ENCODE results near the gene SDF2L1. TPM values are rescaled to one million over a fixed set of nuclear protein-coding genes. Genes with fewer than 3 reads are reported as not detected.
"Not testable (repeated sequence)": the region's sequence is repeated elsewhere in the genome, so short reads cannot be mapped to it uniquely, and the experiment has no call there.

Gene SDF2L1
- total RNA-seq, 1 donor from 2014 or later: 103 TPM

- no peak overlapping the region for H3K4me3 Mint-ChIP-seq
- DNase-seq: no peak
- no peak overlapping the region for H3K27ac Mint-ChIP-seq
- peaks cover 1% of the 10 kb centered on the region for H3K27me3 Mint-ChIP-seq
- intact Hi-C loops (cut with micrococcal nuclease): no loop called here
- peaks cover 12% of the 10 kb centered on the region for H3K36me3 Mint-ChIP-seq (ENCODE audit: low read depth)
- no peaks in the 10 kb centered on the region for H3K9me3 Mint-ChIP-seq
- H3K4me1 Mint-ChIP-seq: peaks cover 26% of the 10 kb centered on the region
These were observed 2.7 kb upstream of the SDF2L1 start for GRCh38 chr22:21639359-21639758.

GRCh38 chr22:21640810-21641209 lies 1.3 kb upstream of the SDF2L1 start:
- intact Hi-C loops (cut with micrococcal nuclease): no loop called here
- Mint-ChIP-seq H3K4me3 (peak overlapping the region; percentile 90), H3K9me3 (no peaks in the 10 kb centered on the region), H3K27me3 (peaks cover 1% of the 10 kb centered on the region), H3K36me3 (ENCODE audit: low read depth) (peaks cover 16% of the 10 kb centered on the region), H3K27ac (no peak overlapping the region), H3K4me1 (peaks cover 26% of the 10 kb centered on the region)
- DNase-seq: no peak

GRCh38 chr22:21641417-21641788 lies 699 bp upstream of the SDF2L1 start:
- Mint-ChIP-seq H3K27me3 (peaks cover 1% of the 10 kb centered on the region), H3K4me1 (peaks cover 30% of the 10 kb centered on the region), H3K9me3 (no peaks in the 10 kb centered on the region), H3K36me3 (ENCODE audit: low read depth) (peaks cover 20% of the 10 kb centered on the region), H3K4me3 (peak overlapping the region; percentile 90), H3K27ac (peak overlapping the region; percentile 93)
- peak; percentile 73 for DNase-seq
- intact Hi-C loops (cut with micrococcal nuclease): no loop called here

GRCh38 chr22:21642584-21643448 lies 714 bp downstream of the SDF2L1 start:
- Mint-ChIP-seq H3K4me1 (peaks cover 32% of the 10 kb centered on the region), H3K9me3 (no peaks in the 10 kb centered on the region), H3K4me3 (peak overlapping the region; percentile 90), H3K36me3 (ENCODE audit: low read depth) (peaks cover 26% of the 10 kb centered on the region), H3K27me3 (peaks cover 1% of the 10 kb centered on the region), H3K27ac (peak overlapping the region; percentile 93)
- intact Hi-C loops (cut with micrococcal nuclease): loop anchor here (1.0 kb wide), 2 partner anchors 8 to 13 kb away; partner anchors contain the start of gene YDJC
- peak; percentile 89 for DNase-seq

- Mint-ChIP-seq H3K4me3 (peak overlapping the region; percentile 90), H3K36me3 (ENCODE audit: low read depth) (peaks cover 27% of the 10 kb centered on the region), H3K27ac (peak overlapping the region; percentile 93), H3K9me3 (no peaks in the 10 kb centered on the region), H3K27me3 (peaks cover 1% of the 10 kb centered on the region), H3K4me1 (peaks cover 32% of the 10 kb centered on the region)
- peak; percentile 71 for DNase-seq
- intact Hi-C loops (cut with micrococcal nuclease): loop anchor here (1.0 kb wide), 1 partner anchor 8 kb away; no protein-coding TSS in a partner anchor
These were observed 1.6 kb downstream of the SDF2L1 start for GRCh38 chr22:21643533-21644357.

GRCh38 chr22:21645513-21645912 lies 3.4 kb downstream of the SDF2L1 start:
- H3K4me1 Mint-ChIP-seq: peaks cover 36% of the 10 kb centered on the region
- H3K9me3 Mint-ChIP-seq; DNase-seq; H3K27me3 Mint-ChIP-seq; H3K27ac Mint-ChIP-seq; intact Hi-C loops (cut with micrococcal nuclease); H3K4me3 Mint-ChIP-seq: not testable (repeated sequence)
- H3K36me3 Mint-ChIP-seq (ENCODE audit: low read depth): peaks cover 33% of the 10 kb centered on the region

GRCh38 chr22:21646608-21647590 lies 4.8 kb downstream of the SDF2L1 start:
- intact Hi-C loops (cut with micrococcal nuclease): no loop called here
- Mint-ChIP-seq H3K36me3 (ENCODE audit: low read depth) (peaks cover 35% of the 10 kb centered on the region), H3K27ac (peak overlapping the region; percentile 41)

GRCh38 chr22:21650280-21650679 lies 8.2 kb downstream of the SDF2L1 start:
- intact Hi-C loops (cut with micrococcal nuclease): no loop called here
- H3K27ac Mint-ChIP-seq: no peak overlapping the region
- peaks cover 34% of the 10 kb centered on the region for H3K4me1 Mint-ChIP-seq

More at GRCh38 chr22:21646608-21647590, 4.8 kb downstream of the SDF2L1 start:
- Mint-ChIP-seq H3K4me3 (no peak overlapping the region), H3K27me3 (no peaks in the 10 kb centered on the region), H3K9me3 (no peaks in the 10 kb centered on the region), H3K4me1 (peaks cover 40% of the 10 kb centered on the region)
- DNase-seq: peak; percentile 93

GRCh38 chr22:21650823-21651520 lies 8.9 kb downstream of the SDF2L1 start:
- Mint-ChIP-seq H3K4me3 (peak overlapping the region; percentile 95), H3K4me1 (peaks cover 34% of the 10 kb centered on the region), H3K27ac (peak overlapping the region; percentile 94), H3K27me3 (no peaks in the 10 kb centered on the region), H3K9me3 (no peaks in the 10 kb centered on the region), H3K36me3 (ENCODE audit: low read depth) (peaks cover 18% of the 10 kb centered on the region)
- intact Hi-C loops (cut with micrococcal nuclease): loop anchor here (1.0 kb wide), 1 partner anchor 8 kb away; no protein-coding TSS in a partner anchor
- no peak for DNase-seq

More at GRCh38 chr22:21650280-21650679, 8.2 kb downstream of the SDF2L1 start:
- Mint-ChIP-seq H3K27me3 (no peaks in the 10 kb centered on the region), H3K9me3 (no peaks in the 10 kb centered on the region), H3K4me3 (peak overlapping the region; percentile 95), H3K36me3 (ENCODE audit: low read depth) (peaks cover 21% of the 10 kb centered on the region)
- no peak for DNase-seq

GRCh38 chr22:21651521-21652009 lies 9.5 kb downstream of the SDF2L1 start:
- Mint-ChIP-seq H3K27me3 (no peaks in the 10 kb centered on the region), H3K4me3 (peak overlapping the region; percentile 95), H3K9me3 (no peaks in the 10 kb centered on the region), H3K27ac (peak overlapping the region; percentile 94), H3K36me3 (ENCODE audit: low read depth) (peaks cover 14% of the 10 kb centered on the region), H3K4me1 (peaks cover 34% of the 10 kb centered on the region)
- DNase-seq: no peak
- intact Hi-C loops (cut with micrococcal nuclease): loop anchor here (1.0 kb wide), 1 partner anchor 8 kb away; no protein-coding TSS in a partner anchor

GRCh38 chr22:21652010-21652546 lies 10.0 kb downstream of the SDF2L1 start:
- DNase-seq: peak; percentile 97
- peak overlapping the region; percentile 95 for H3K4me3 Mint-ChIP-seq
- H3K9me3 Mint-ChIP-seq: peaks cover 3% of the 10 kb centered on the region
- H3K36me3 Mint-ChIP-seq (ENCODE audit: low read depth): peaks cover 15% of the 10 kb centered on the region
- H3K27ac Mint-ChIP-seq: peak overlapping the region; percentile 94
- H3K4me1 Mint-ChIP-seq: peaks cover 34% of the 10 kb centered on the region
- intact Hi-C loops (cut with micrococcal nuclease): no loop called here
- H3K27me3 Mint-ChIP-seq: no peaks in the 10 kb centered on the region
